ENCODE measurements around the gene ELL. TPM values are rescaled to one million over a fixed set of nuclear protein-coding genes. Genes with fewer than 3 reads are reported as not detected.

Gene ELL
- total RNA-seq, 6 experiments from 2014 or later, result 15.7 to 17.8 (median 16.4) TPM

- no peaks in the 10 kb centered on the region; the same call in none of the 2 replicates for H3K27me3 Mint-ChIP-seq (ENCODE audit: insufficient read depth)
- TF ChIP-seq CTCF (IDR thresholded peaks at IDR 0.05), result peak; percentile 42; the same call in 1 of the 2 replicates
- no peak overlapping the region for H3K4me3 Mint-ChIP-seq
- no peaks in the 10 kb centered on the region for H3K9me3 Mint-ChIP-seq
- H3K27ac Mint-ChIP-seq, result peak overlapping the region; percentile 79
- H3K36me3 Mint-ChIP-seq (ENCODE audit: low read depth), result peaks cover 4% of the 10 kb centered on the region; the same call in 1 of the 2 replicates
- H3K4me1 Mint-ChIP-seq (ENCODE audit: low read depth), result peaks cover 68% of the 10 kb centered on the region
- no peak for DNase-seq
These were observed 36.9 kb downstream of the ELL start for GRCh38 chr19:18484992-18485391.

- TF ChIP-seq CTCF (IDR thresholded peaks at IDR 0.05), result no peak
- peaks cover 4% of the 10 kb centered on the region; the same call in 1 of the 2 replicates for H3K36me3 Mint-ChIP-seq (ENCODE audit: low read depth)
- no peaks in the 10 kb centered on the region; the same call in none of the 2 replicates for H3K27me3 Mint-ChIP-seq (ENCODE audit: insufficient read depth)
- H3K4me1 Mint-ChIP-seq (ENCODE audit: low read depth), result peaks cover 83% of the 10 kb centered on the region
- no peak for DNase-seq
- peak overlapping the region; percentile 73 for H3K27ac Mint-ChIP-seq
- no peaks in the 10 kb centered on the region for H3K9me3 Mint-ChIP-seq
- no peak overlapping the region for H3K4me3 Mint-ChIP-seq
These were observed 38.6 kb downstream of the ELL start for GRCh38 chr19:18483119-18483890.

GRCh38 chr19:18481505-18482222 is 40.2 kb downstream of the ELL start:
- DNase-seq, result no peak
- H3K27me3 Mint-ChIP-seq (ENCODE audit: insufficient read depth), result no peaks in the 10 kb centered on the region; the same call in none of the 2 replicates
- H3K9me3 Mint-ChIP-seq, result no peaks in the 10 kb centered on the region
- TF ChIP-seq CTCF (IDR thresholded peaks at IDR 0.05), result no peak
- peaks cover 80% of the 10 kb centered on the region for H3K4me1 Mint-ChIP-seq (ENCODE audit: low read depth)
- H3K27ac Mint-ChIP-seq, result peak overlapping the region; percentile 79
- H3K36me3 Mint-ChIP-seq (ENCODE audit: low read depth), result peaks cover 9% of the 10 kb centered on the region; the same call in 1 of the 2 replicates
- no peak overlapping the region for H3K4me3 Mint-ChIP-seq

GRCh38 chr19:18480006-18480691 is 41.7 kb downstream of the ELL start:
- Mint-ChIP-seq H3K4me3 (peak overlapping the region; percentile 71), H3K36me3 (ENCODE audit: low read depth) (0 out of 2 replicates have a peak, but pooled peaks cover 9% of the 10 kb centered on the region), H3K27me3 (ENCODE audit: insufficient read depth) (no peaks in the 10 kb centered on the region; the same call in none of the 2 replicates), H3K27ac (peak overlapping the region; percentile 99), H3K4me1 (ENCODE audit: low read depth) (peaks cover 79% of the 10 kb centered on the region), H3K9me3 (no peaks in the 10 kb centered on the region)
- TF ChIP-seq CTCF (IDR thresholded peaks at IDR 0.05), result no peak
- DNase-seq, result peak; percentile 70

- peak; percentile 87 for DNase-seq
- Mint-ChIP-seq H3K4me1 (ENCODE audit: low read depth) (peaks cover 74% of the 10 kb centered on the region), H3K9me3 (no peaks in the 10 kb centered on the region), H3K27me3 (ENCODE audit: insufficient read depth) (no peaks in the 10 kb centered on the region; the same call in 1 of the 2 replicates), H3K4me3 (peak overlapping the region; percentile 84), H3K36me3 (ENCODE audit: low read depth) (0 out of 2 replicates have a peak, but pooled peaks cover 9% of the 10 kb centered on the region), H3K27ac (peak overlapping the region; percentile 99)
- no peak for TF ChIP-seq CTCF (IDR thresholded peaks at IDR 0.05)
These were observed 43.1 kb downstream of the ELL start for GRCh38 chr19:18478545-18479311.
